KG1 (cell line): ENCODE measurements around the gene PITRM1.

Experiments
- DNase-seq: peaks from one replicate; lab custom pipeline; 2025; lab: John Stamatoyannopoulos, UW

PITRM1 gene

DNA sequence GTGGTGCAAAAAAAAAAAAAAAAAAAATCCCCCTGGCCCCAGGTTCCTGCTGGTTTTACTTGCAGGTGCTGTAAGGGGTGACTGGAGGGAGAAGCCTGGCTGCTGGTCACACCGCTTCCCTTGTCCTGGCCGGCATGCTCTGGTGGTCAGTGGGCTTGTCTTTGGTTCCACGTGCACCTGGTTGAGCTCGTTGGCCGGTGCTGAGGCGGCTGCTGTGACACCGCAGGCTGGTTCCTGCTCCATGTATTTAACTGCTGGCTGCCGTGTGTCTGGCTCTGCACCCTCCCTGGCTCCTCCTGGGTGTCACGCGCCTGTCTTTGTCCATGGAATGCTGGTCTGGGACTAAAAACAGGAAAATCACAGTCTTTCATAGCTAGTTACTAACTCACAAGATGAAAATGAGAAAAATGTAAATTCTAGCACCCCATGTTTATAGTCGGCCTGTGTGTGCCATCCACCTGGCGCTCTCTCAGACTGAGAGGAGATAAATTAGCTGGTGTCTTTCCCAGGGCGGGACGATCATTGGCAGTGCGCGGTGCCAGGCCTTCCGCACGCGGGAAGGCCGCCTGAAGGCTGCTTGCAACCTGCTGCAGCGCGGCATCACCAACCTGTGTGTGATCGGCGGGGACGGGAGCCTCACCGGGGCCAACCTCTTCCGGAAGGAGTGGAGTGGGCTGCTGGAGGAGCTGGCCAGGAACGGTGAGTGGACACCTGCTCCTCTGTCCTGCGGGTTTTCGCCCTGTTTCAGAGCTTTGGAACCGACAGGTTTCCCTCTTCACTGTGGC is 71.5 kb downstream of the PITRM1 start:
- DNase-seq = no peak

DNA sequence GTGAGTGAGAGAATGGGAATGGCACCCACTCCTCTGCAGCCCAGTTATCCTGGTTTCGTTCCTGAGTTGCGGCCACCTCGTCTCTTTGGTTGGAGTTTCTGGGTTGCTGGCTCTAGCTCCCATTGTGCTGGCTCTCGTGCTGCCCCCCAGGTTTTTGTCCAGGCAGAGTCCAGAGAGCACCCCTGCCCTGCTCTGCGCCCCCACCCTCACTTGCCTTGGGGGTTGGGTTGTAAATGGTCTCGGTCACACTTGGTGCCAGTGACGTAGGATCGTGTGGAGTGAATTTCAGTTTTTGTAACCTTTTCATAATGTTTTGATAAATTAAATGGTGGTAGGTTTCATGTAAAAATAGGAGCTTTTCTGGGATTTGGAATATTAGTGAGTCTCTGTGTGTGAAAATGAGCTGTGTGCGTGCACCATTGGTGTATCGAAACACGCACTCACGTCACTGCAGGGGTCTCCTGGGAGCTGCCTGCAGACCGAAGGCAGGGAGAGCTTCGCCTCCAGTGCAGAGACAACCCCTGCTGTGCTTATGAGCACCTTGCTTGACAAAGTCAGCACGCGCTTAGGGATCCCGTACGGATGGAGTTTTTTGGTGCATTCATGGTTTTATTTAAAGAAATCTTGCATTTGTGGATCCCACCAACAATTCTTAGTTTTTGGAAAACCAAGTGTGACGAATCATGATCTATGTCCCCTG is 72.3 kb downstream of the PITRM1 start:
- DNase-seq = no peak

DNA sequence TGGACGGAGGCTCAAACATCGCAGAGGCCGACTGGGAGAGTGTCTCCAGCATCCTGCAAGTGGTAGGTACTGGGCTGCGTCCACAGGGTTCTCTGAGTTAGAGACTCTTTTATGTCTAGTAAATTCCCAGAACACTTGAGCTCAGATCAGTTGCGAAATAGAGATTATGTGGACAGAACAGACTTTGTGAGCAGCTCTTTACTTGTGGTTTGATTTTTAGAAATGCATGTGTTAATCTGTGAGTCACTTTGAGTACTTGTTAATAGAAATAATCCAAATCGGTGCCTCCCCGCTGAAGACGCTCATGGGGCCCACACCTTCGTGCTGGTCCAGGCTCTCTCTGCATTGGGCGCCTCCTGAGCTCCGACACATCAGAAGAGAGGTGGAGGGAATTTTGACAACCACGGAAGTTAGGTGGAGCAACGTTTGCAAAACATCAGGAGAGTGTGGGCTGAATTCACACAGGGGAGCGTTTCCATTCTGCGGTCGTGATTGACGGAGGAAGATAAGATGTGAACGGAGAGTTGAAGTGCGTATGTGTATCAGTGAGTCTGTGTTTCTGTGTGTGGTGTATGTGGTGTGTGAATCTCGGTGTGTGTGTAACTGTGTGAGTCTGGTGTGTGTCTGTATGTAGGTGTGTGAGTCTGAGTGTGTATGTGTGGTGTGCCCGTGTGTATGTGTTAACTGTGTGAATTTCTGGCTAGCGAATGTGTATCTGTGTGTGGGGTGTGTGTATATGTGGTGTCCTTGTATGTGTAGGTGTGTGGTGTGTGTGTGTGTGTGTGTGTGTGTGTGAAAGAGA is 73.1 kb downstream of the PITRM1 start:
- DNase-seq = no peak

DNA sequence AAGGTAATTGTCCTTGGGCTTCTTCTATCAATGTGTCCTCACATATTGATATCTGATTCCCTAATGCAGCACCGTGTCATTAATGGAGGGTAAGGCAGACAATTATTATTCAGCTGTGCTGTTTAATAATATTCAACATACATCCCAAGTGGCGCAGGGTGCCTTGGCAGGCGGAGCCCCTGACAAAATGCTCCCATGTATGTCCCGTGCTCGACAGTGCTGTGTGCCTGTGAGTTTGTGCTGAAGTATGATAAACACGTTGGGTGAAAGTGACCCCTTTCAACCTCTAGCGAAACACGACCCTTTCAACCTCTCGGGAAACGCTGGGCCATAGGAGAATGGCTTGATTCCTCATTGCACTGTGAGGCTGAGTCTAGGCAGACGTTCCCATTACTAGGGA is 73.9 kb downstream of the PITRM1 start:
- no peak for DNase-seq

DNA sequence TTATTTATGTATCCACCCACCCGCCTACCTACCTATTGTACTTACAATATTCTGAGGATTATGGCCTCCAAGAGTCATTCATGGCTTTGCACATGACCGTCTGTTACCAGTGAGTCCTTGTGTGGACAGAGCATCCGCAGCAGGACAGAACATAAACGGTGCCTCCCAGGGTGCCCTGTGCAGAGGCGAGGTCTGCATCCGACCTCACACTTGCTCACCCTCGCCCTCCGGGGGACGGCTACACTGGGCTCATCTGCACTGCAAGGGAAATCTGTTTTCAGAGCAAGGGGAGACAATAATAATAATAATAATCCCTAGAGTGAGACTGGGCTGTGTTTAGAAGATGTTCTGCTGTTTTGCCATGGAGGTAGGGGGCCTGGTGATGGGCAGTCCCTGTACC is 75.4 kb downstream of the PITRM1 start:
- no peak for DNase-seq

DNA sequence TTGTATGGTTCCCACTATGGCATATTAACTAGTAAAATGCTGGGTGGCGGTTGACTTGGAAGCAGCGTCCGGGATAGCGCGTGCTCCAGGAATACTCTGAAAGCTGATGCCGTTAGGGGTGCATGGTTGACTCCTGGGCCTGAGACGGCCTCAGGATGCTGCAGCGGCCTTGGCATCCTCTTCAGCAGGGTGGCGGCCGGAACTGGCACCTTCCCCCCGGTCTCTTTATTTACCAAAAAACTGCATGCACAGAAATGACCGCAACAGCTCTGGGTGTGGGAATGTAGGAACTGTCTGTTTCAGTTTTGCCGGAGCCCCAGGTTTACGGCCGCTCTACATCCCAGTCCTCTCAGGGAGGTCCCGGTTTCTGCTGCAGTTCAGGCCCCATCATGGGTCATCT is 76.4 kb downstream of the PITRM1 start:
- no peak for DNase-seq

DNA sequence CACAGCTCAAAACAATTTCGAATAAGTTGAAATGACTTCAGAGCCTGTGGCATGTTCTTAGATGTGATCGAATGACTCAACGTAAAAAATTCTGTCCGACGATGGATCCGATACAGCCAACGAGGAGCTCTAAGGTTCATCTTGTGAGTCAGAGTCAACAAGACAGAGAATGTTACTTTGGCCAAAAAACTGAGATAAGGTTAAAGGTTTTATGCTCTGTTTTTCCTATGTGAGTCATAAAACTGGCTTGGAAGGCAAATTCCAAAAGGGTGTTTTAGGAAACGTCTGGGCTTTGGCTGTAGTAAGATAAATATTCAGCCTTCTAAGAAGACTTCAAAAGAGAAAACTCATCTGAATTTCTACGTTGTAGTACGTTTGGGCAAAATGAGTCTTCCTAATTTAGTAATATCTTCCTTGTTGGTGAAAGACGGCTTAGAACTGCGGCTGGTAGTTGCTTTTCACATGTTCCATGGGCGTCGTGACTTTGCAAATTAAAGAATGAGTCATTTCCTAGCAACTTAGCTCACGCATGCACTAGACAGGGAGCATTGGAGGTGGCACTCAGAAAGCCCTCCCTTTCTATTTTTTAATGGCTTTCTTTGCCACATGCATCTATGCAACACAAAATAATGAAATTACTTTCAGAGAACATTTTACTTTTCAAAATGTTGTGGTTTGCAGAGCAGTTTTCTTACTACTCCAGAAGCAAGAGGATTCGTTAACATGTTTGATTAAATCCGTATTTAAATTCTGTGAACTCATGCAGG is 77.0 kb downstream of the PITRM1 start:
- DNase-seq = peak; percentile 50

DNA sequence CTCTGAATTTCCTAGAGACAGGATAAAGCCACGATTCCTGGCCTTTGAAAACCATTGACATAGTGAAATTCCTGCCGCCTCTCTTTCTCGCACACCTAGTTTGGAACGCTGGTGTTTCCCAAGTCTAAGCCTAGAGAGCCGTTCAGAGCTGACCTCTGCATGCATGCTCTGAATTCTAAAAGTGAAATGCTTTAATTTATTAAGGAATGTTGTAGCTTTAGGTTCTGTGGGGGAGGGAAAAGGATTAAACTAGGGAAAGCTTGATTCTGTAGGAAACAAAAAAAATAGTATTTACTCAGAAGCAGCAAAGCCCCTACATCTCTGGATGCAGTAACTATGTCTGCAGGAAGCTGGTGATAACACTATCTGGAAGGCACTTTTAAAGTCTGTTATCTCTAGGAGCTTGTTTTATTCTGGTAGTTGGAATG is 78.0 kb downstream of the PITRM1 start:
- DNase-seq = no peak

DNA sequence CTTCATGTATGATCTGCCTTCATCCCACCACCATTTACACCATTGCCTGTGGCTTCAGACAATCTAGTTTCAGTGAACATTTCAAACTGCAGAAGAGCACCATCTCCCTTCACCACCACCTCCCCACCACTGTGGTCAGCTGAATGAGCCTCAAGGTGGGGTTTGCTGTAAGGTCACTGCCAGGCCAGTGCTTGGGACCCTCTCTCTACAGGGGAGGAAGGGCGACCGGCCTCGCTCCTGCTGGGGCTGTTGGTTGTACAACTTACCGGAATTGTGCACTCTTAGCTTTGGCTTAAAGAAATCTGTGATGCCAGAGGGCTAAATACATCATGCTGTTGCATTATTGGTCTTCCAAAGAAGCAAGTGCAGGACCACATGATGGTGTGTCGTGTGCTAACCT is 78.6 kb downstream of the PITRM1 start:
- no peak for DNase-seq

DNA sequence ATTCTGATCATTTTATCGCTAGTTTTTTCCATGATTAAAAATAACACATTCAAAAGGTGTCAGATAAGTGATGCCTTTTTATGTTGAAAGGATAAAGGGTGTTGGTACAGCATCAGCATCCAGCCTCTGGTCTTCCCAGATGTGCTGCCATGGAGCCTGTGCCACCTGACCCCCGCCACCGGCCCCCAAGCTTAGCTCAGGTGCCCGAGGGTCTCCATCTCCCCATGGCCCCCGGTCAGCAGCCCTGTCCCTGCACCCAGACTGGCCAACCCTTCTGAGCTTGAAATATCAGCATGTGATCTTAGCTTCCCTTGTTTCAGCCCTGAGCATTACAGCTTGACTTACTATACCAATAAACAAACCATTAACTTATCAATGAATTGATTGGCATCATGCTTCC is 80.7 kb downstream of the PITRM1 start:
- DNase-seq = no peak

DNA sequence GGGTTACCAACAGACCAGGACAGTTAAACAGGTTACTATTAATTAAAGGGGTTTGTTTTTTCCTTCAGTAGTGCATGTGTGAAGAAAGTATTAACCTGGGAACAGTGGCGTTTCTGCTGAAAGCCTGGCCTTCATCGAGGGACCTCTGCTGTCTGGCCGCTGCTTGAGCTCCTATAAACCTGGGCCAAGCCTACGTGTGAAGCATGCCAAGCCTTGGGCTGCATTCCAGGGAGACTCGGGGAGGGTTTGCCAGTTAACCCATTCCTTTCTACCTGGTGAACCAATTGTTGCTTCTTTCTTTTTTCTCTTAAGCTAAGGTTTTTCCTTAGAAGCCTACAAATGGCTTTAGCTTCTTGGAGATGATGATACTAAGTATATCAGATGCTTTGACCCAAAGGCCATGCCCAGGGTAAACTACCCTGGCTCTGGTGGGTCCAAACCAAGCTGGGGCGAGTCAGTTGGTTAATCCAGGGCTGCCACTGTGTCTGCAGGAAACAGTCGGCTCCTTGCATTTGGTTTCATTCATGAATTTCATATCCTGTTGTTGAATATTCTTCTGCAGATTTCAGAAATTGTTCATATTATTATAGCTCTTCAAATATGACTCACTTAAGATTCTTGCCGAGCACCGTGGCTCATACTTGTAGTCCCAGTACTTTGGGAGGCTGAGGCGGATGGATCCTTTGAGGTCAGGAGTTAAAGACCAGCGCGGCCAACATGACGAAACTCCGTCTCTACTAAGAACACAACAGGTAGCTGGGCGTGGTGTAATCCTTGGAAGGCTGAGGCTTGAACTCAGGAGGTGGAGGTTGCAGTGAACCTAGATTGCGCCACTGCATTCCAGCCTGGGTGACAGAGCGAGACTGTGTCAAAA is 81.4 kb downstream of the PITRM1 start:
- no peak for DNase-seq

DNA sequence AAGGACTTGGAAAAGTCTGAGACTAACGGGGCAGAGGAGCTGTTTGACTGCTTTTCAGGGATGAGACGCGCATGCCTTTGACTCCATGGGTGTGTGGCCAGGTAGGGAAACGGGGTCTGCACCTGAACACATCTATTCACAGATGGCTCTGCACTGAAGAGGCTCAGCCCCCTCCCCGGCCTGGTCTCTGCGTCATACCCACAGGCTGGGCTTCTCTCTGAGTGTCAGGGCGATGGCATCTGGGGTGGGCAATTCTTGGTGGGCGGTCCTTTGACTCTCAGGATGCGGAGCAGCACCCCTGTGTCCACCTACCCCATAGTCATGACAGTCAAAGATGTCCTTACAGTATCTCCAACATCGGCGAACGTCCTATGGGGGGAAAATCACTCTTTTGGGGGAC is 82.2 kb downstream of the PITRM1 start:
- no peak for DNase-seq
